KOPT-K1 (cell line): ENCODE data around the gene DAND5.

ENCODE experiments used
- H3K27ac ChIP-seq: fragments of 200-600 bp; sonication (generic); 2 replicates; pipeline ENCODE4 v1.5.1; 2016; ENCODE audit warnings: antibody characterized with exemption, mild to moderate bottlenecking, low read depth, low read length; ENCODE audit not compliant: poor library complexity, severe bottlenecking
- H3K36me3 ChIP-seq: fragments of 200-600 bp; sonication (generic); 2 replicates; pipeline ENCODE4 v1.5.1; 2017; ENCODE audit warnings: antibody characterized with exemption, mild to moderate bottlenecking, low read length, moderate library complexity; ENCODE audit not compliant: insufficient read depth
- H3K9me3 ChIP-seq: fragments of 200-600 bp; sonication (generic); 2 replicates; pipeline ENCODE4 v1.5.1; 2017; ENCODE audit warnings: antibody characterized with exemption, low read length, mild to moderate bottlenecking; ENCODE audit not compliant: insufficient read depth, poor library complexity, severe bottlenecking

The DAND5 gene

DNA sequence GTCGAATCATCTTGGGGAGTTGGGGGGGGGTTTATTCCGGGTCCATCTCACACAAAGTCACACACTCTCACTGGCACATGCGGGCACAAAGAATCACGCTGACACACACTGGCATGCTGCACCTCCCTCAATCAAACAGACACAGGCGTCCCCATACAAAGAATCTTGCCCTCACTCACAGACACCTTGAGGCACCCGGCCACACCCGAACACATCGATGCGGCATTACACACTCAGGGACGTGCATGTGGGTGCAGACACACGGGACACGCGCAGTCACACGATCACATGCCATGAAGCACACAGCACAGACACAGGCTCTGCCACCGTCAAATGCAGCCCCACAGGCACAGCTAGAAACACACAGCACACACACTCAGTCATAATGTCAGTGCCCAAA lies 33.7 kb downstream of the DAND5 start:
- H3K27ac ChIP-seq: no peak overlapping the region
- no peaks in the 10 kb centered on the region; the same call in 1 of the 2 replicates for H3K36me3 ChIP-seq
- no peaks in the 10 kb centered on the region for H3K9me3 ChIP-seq

DNA sequence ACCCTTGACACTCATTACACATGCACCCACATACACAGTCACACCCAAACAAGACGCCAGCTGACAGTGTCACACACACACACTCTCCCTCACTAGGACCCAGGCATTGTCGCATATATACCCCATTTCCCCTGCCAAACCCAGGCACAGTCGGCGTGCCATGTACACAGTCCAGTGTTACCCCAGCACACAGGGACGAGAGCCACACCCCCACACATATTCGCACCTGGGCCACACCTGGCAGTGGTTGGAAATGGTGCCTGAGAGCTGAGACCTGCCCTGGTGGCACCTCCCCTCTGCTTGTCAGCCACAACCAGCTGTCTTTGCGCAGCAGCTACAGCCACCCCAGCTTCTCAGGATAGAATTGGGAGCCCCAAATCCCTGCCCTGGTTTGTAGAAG lies 34.9 kb downstream of the DAND5 start:
- no peaks in the 10 kb centered on the region for H3K36me3 ChIP-seq
- no peak overlapping the region for H3K27ac ChIP-seq
- H3K9me3 ChIP-seq: no peaks in the 10 kb centered on the region

DNA sequence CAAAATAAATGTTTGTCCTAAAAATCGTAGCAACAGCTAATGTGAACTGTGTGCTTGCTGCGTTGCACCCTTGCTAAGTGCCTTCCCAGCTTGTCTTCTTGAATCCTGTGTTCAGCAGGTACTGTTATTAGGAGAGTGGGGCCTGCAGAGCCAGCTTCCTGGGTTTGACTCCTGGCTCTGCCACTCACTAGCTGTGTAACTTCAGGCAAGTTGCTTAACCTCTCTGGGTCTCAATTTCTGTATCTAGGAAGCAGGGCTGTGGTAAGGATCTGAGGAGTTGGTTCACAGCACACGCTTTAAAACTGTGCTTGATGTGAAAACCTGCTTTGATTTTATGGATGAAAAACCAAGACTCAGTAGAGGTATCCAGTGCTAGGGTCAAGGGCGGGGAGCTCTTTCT lies 35.9 kb downstream of the DAND5 start:
- H3K27ac ChIP-seq: no peak overlapping the region
- no peaks in the 10 kb centered on the region for H3K9me3 ChIP-seq
- no peaks in the 10 kb centered on the region for H3K36me3 ChIP-seq

DNA sequence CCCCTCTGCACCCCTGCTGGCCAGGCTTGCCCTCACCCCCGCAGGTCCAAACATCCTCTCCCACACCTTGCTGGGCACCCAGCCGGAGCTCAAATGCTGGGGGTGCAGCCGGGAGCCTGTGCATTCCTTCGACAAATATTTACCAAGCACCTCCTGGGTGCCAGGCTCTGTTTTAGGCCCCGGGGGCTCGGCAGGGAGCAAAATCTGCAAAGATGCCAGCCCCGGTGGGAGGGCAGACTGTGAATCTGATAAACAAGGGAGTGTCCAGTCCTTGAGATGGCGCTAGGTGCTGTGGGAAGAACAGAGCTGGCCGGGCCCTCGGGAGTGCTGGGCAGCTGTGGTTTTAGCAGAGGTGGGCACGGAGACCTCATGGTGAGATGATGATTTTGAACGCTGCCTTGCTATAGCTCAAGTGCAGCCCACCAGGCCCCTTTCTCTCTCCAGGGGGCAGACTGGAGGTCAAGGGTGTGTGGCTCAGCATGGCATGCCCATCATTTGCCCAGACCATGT lies 36.5 kb downstream of the DAND5 start:
- Histone ChIP-seq H3K36me3 (no peaks in the 10 kb centered on the region), H3K27ac (no peak overlapping the region), H3K9me3 (no peaks in the 10 kb centered on the region)

DNA sequence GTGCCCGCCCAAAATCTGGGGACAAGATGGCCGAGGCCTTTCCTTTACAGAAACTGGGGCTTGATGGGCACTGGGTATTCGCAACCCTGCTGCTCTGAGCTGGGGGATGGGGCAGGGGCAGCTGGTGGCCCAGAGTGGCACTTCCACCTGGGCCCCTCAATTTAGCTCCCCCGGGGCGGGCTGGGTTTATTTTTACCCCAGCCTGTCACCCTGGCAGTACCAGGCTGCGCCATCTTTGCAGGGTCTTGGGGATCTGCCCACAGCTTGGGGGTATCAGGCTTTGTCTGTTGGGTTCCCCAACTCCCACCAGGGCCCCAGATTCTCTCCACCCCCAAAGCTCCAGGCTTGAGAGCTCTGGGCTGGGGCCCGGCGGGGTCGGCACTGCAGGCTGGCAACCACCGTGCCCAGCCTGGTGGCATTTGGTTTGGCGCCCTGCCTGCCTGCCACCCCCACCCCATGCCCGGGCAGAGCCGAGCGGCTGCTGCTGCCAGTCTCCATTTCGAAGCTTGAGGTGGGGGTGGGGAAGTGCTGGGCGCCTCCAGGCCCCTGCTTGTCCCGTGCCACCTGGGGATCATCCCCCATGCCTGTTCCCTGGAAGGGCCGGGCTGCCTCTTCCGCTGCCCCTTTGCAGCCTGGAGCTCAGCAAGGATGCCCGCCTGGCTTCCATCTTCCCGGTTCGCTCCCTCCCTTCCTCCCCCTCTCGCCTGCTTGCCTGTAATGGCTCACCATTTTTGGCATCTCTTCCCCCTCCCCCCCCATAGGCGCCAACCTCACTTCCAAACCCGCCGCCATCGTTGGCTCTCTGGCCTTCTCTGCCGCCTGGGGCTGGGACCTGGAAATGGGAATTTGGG lies 37.3 kb downstream of the DAND5 start:
- Histone ChIP-seq H3K36me3 (no peaks in the 10 kb centered on the region), H3K27ac (no peak overlapping the region), H3K9me3 (no peaks in the 10 kb centered on the region)

DNA sequence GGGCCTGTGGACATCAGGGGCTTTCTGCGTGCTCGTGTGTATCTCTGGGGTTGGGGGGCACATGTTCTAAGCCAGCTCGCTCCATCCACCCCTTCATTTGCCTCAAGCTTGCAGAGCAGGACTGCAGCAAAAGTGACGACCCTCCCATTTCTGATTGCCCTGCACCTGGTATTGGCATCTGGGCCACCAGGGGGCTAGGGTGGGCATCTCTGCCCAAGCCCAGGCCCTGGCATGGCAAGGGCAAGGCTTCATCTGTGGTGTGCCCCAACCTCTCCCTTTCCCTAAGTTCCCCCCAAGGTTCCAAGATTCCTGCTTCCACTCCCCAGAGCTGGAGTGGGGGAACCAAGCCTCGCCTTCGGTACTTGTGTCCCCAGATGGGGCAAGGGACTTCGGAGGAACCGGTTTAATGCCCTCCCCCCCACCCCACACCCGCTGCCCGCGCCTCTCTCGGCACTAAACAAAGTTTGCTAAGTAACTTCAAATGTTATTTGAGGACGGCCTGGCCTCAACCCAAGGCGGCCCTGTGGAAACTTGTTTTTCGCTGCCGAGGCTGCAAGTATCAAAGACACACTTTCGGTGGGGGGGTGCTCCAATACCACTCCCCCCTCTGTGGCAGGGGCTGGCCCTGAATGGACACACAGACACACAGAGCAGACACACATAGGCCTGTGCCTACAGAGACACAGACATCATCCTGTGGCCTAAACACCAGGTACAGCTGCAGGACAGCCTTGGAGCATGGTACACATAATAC lies 38.1 kb downstream of the DAND5 start:
- Histone ChIP-seq H3K27ac (no peak overlapping the region), H3K9me3 (no peaks in the 10 kb centered on the region), H3K36me3 (no peaks in the 10 kb centered on the region)

DNA sequence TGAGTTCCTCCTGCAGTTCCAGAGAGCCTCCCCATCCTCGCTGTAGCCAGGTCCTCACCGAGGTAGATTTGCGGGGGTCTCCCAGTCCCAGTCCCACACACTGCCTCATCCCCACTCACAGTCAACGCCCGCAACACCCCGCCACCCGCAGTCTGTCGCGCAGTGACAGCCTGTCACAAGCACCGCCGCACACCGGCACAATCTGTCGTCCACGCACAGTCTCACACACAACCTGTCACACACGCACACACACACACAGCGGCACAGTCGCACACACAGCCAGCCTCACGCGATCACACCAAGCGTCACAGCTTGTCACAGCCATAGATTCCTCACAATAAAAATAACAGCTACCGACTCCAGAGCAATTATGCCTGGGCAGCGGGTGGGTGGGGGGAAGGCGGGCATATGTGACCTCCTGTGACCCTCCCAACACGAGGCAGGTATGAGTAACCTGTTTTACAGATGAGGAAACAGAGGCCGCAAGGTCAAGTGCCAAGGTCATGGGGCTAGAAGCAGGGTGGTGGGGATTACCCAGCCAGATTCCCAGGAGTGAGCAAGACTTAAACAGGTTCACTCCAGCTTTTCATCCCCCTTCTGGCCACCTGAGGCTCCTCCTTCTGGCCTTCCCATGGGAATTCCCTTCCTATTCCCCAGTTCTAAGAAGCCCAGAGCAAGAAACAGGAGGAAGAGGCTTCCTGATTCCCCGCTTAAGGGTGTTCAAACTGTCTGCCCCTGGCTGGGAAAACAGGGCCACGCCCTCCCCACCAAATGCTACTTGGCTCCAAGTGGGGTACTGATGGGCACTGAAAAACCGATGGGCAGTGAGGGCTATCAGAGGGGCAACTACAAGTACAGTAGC lies 39.8 kb downstream of the DAND5 start:
- H3K36me3 ChIP-seq: no peaks in the 10 kb centered on the region
- no peaks in the 10 kb centered on the region for H3K9me3 ChIP-seq
- no peak overlapping the region for H3K27ac ChIP-seq

DNA sequence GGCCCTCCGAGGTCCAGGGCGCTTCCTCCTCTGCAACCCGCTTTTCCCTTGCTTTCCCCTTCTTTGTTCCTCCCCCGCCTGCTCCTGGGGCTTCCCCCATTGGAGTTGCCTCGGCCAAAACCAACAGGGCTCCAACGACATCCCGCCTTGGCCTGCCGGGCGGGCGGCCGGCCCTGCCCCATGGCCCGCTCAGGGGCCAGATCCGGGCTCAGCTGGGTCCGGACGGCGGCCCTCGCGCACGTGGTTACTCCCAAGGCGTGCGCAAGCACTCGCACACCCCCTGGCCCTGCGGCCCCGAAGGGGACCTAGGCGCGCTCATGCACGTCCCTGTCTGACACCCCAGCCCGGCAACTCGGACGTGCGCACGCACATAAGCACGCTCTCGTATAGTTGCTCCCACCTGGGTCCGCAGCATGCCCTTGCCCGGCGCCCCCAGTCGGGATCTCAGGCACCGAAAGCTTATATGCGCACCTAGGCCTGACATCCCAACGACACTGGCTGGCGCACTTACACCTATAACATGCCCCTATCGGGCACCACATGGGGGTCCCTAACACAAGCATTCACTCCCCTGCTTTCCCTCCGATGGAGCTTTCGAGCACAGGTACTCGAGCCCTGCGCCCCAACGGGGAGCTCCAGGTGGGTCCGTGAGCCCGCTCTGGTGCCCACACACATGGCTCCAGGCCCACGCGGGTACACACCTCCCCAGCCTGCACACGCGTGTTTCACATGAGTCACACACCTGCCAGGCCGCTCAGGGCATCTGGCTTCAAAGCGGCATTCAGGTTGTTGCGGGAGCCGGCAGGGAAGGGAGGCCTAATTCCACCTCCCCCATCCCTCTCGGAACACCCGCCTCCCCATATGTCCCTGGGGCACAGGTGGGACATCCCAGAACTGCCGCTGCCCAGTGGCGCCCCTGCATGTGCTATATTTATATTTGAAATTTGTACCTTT lies 40.9 kb downstream of the DAND5 start:
- no peaks in the 10 kb centered on the region for H3K9me3 ChIP-seq
- H3K36me3 ChIP-seq: no peaks in the 10 kb centered on the region
- no peak overlapping the region for H3K27ac ChIP-seq

DNA sequence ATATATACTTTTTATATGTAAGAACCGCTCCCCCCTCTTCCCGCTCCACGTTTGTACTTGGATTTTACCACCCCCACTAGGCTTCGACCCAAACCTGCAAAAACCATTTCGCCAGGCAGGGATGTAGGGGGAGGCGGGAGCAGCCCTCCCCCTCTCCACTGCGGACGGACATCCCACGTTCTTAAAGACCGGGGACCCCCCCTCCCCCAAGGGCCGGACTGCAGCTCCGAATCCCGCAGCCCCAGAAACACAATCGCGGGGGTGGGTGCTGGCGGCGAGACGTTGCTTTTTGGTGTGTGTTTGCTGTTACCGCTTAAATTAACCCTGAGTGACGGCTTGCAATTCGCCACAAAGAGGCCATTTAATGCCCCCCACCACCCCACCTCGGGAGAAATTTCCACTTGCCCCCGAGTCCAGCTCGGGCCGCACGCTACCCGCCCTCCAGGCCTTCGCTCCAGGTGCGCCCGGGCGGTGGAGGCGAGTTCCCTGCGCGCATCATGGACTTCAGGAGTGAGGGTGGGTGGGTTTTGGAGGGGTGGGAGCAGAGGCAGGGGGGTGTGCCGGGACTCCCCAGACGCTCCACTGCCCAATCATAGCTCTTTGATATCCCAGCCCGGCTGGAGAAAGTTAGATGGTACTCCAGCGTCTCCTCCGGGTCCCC lies 41.7 kb downstream of the DAND5 start:
- no peak overlapping the region for H3K27ac ChIP-seq
- no peaks in the 10 kb centered on the region for H3K36me3 ChIP-seq
- H3K9me3 ChIP-seq: no peaks in the 10 kb centered on the region

DNA sequence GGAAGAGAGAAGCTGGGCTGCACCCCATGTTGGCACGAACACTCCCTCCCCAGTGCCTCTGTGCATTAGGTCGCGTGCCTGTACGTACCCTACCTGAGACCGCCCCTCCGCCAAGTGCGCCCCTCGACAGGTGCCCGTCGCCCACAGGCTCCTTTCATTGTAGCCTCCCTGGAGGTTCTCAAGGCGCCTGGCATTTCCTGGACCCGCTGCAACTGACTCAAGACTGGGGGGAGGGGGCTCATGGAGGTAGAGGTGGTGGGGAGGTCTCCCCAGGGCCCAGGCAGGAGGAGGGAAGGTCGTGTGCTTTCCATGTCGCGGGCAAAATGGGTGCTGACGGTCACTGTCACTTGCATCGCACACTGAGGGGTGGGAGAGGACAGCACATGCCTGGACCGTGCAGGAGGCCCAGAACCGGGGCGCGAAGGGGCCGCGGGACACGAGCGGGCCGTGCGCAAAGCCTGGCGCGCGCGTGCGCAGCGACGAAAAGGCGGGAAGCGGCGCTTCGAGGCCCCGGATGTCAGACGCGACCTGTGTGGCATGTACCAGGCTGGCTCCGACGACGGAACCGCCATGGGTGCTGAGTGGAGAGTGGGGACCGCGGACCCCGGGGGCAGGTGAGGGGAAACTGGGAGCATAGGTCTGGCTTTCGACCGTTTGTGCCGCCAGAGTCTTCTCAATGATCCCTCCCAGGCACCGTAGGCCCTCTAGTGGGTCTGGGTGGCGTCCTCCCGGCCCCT lies 42.4 kb downstream of the DAND5 start:
- Histone ChIP-seq H3K36me3 (no peaks in the 10 kb centered on the region), H3K9me3 (no peaks in the 10 kb centered on the region), H3K27ac (no peak overlapping the region)

DNA sequence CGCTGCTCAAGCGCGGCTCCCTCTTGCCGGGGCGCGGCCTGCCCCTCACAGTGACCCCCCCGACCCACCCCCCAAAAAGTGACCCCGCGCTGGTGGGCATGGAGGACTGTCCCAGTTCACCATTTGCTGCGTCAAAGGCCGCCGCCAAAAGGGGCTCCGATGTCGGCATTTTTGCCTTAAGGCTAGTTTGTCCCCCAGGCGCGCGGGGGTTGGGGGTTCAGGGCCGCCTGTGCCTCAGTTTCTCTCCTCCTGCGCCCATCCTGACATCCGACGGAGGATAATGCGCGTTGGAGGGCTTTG lies 43.0 kb downstream of the DAND5 start:
- H3K27ac ChIP-seq: no peak overlapping the region
- H3K36me3 ChIP-seq: no peaks in the 10 kb centered on the region
- no peaks in the 10 kb centered on the region for H3K9me3 ChIP-seq

DNA sequence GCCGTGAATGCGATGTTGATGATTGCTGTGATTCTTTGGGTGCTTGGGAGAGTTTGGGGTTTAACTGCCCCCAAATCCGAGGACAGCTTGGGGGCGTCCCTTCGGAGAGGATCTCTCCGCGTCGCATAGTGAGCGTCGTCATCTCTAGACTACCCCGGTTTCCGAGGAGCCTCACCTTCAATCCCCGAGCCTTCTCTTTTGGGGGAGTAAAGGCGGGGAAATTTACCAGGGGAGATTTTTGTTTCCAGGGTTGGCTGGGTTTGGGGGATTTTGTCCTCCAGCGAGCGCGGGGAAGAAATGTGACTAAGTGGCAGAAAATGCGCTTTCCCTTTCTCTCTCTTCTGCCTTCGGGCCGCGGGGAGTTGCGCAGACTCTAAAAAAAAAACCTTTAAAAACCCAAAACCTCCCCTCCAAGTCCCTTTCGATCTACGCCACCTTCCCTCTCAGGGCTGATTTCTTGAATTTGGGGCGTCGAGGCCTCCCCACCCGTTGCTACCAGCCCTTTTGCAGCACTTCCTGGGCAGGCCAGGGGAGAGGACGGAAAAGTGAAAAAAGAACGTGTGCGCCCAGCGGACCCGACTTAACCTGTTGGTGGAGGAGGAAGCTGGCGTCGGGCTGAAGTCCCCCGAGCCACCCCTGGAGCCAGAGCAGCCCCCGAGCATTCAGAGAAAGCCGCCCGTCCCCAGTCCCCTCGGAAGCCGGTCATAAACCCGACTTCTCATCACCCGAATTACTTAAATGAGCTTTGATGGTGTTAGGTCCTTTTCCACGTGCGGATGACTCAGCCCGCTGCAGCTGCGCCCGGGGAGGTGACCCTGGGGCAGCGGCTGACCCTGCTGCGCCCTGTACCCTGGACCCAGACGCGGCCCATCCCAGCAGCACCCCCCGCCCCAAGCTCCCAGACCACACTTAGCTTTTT lies 43.6 kb downstream of the DAND5 start:
- Histone ChIP-seq H3K36me3 (no peaks in the 10 kb centered on the region), H3K27ac (no peak overlapping the region)

More for the DNA sequence above, 43.6 kb downstream of the DAND5 start:
- no peaks in the 10 kb centered on the region for H3K9me3 ChIP-seq
